H9 (cell line): ENCODE results near the gene GBP2. TPM values are rescaled to one million over a fixed set of nuclear protein-coding genes. Genes with fewer than 3 reads are reported as not detected.

Source experiments
- DNase-seq: peaks from one replicate; pipeline ENCODE4 v3.0.0-alpha.2; 2017
- H2AFZ ChIP-seq: one replicate; pipeline ENCODE4 v1.6.1; 2013; ENCODE audit warnings: mild to moderate bottlenecking, low read length, control low read depth, moderate library complexity
- H2AK5ac ChIP-seq: 2 replicates; pipeline ENCODE4 v1.6.1; 2013; ENCODE audit warnings: low read length, control low read depth, mixed read lengths; ENCODE audit not compliant: insufficient read length
- H2BK120ac ChIP-seq: one replicate; pipeline ENCODE4 v1.6.1; 2013; ENCODE audit warnings: low read depth, mild to moderate bottlenecking, low read length, control low read depth, inconsistent platforms; ENCODE audit not compliant: poor library complexity, severe bottlenecking
- H2BK12ac ChIP-seq: 2 replicates; pipeline ENCODE4 v1.6.1; 2013; ENCODE audit warnings: low read length, control low read depth, mixed read lengths, low read depth; ENCODE audit not compliant: insufficient read length
- H2BK15ac ChIP-seq: 2 replicates; pipeline ENCODE4 v1.6.1; 2013; ENCODE audit warnings: low read depth, low read length, control low read depth
- H2BK20ac ChIP-seq: one replicate; pipeline ENCODE4 v1.6.1; 2013; ENCODE audit warnings: low read depth, mild to moderate bottlenecking, low read length, control low read depth, inconsistent platforms; ENCODE audit not compliant: poor library complexity, severe bottlenecking
- H2BK5ac ChIP-seq: 2 replicates; pipeline ENCODE4 v1.6.1; 2013; ENCODE audit warnings: low read length, control low read depth, mixed read lengths; ENCODE audit not compliant: insufficient read length
- H3K14ac ChIP-seq: 2 replicates; pipeline ENCODE4 v1.6.1; 2013; ENCODE audit warnings: low read length, control low read depth; ENCODE audit not compliant: insufficient read depth
- H3K18ac ChIP-seq: 2 replicates; pipeline ENCODE4 v1.6.1; 2013; ENCODE audit warnings: low read depth, mild to moderate bottlenecking, mixed read lengths, low read length, control low read depth; ENCODE audit not compliant: insufficient read length
- H3K23ac ChIP-seq: 2 replicates; pipeline ENCODE4 v1.6.1; 2013; ENCODE audit warnings: low read length, control low read depth, mixed read lengths, low read depth; ENCODE audit not compliant: insufficient read length
- H3K23me2 ChIP-seq: 2 replicates; pipeline ENCODE4 v1.6.1; 2013; ENCODE audit warnings: low read depth, mild to moderate bottlenecking, mixed read lengths, low read length, control low read depth; ENCODE audit not compliant: insufficient read length, poor library complexity, severe bottlenecking
- H3K27ac ChIP-seq: 2 replicates; pipeline ENCODE4 v1.5.1; 2013; ENCODE audit warnings: low read length, control low read depth, mixed read lengths, low read depth; ENCODE audit not compliant: insufficient read length
- H3K27me3 ChIP-seq: 2 replicates; pipeline ENCODE4 v1.6.1; 2013; ENCODE audit warnings: low read length, control low read depth, inconsistent platforms; ENCODE audit not compliant: insufficient read depth
- H3K4ac ChIP-seq: 2 replicates; pipeline ENCODE4 v1.6.1; 2013; ENCODE audit warnings: low read depth, mild to moderate bottlenecking, control low read depth, inconsistent platforms, low read length, moderate library complexity
- H3K4me1 ChIP-seq: 2 replicates; pipeline ENCODE4 v1.6.1; 2013; ENCODE audit warnings: low read length, control low read depth, inconsistent platforms; ENCODE audit not compliant: insufficient read depth
- H3K4me2 ChIP-seq: 2 replicates; pipeline ENCODE4 v1.6.1; 2013; ENCODE audit warnings: low read length, control low read depth, mixed read lengths; ENCODE audit not compliant: insufficient read length, insufficient read depth
- H3K56ac ChIP-seq: 2 replicates; pipeline ENCODE4 v1.6.1; 2013; ENCODE audit warnings: low read depth, mild to moderate bottlenecking, mixed read lengths, low read length, control low read depth; ENCODE audit not compliant: insufficient read length
- H3K79me1 ChIP-seq: 2 replicates; pipeline ENCODE4 v1.6.1; 2013; ENCODE audit warnings: low read depth, mild to moderate bottlenecking, moderate library complexity, low read length, control low read depth, inconsistent platforms; ENCODE audit not compliant: insufficient read depth, poor library complexity, severe bottlenecking
- H3K79me2 ChIP-seq: 2 replicates; pipeline ENCODE4 v1.6.1; 2013; ENCODE audit warnings: low read length, control low read depth, inconsistent platforms; ENCODE audit not compliant: insufficient read depth
- H3K9ac ChIP-seq: 2 replicates; pipeline ENCODE4 v1.6.1; 2013; ENCODE audit warnings: low read length, control low read depth, mixed read lengths; ENCODE audit not compliant: insufficient read length; ENCODE audit errors: extremely low read depth
- H3K9me3 ChIP-seq: one replicate; pipeline ENCODE4 v1.6.1; 2013; ENCODE audit warnings: low read depth, low read length, inconsistent platforms; ENCODE audit not compliant: control insufficient read depth
- H3T11ph ChIP-seq: one replicate; pipeline ENCODE4 v1.6.1; 2013; ENCODE audit warnings: mild to moderate bottlenecking, low read length, control low read depth, inconsistent platforms
- H4K20me1 ChIP-seq: one replicate; pipeline ENCODE4 v1.6.1; 2013; ENCODE audit not compliant: control insufficient read depth, insufficient read length, insufficient read depth
- H4K5ac ChIP-seq: 2 replicates; pipeline ENCODE4 v1.6.1; 2013; ENCODE audit warnings: low read depth, mild to moderate bottlenecking, mixed read lengths, low read length, control low read depth; ENCODE audit not compliant: insufficient read length
- H4K8ac ChIP-seq: replicated peaks from 2 replicates; pipeline ENCODE4 v1.6.1; 2013; ENCODE audit warnings: low read length, control low read depth, mixed read lengths, low read depth; ENCODE audit not compliant: insufficient read length
- H4K91ac ChIP-seq: 2 replicates; pipeline ENCODE4 v1.6.1; 2013; ENCODE audit warnings: low read depth, mild to moderate bottlenecking, moderate library complexity, mixed read lengths, low read length, control low read depth; ENCODE audit not compliant: insufficient read length
- H3K27ac Mint-ChIP-seq, 3 experiments: 2 replicates in 2 of 3; 3 replicates in 1 of 3; pipeline ENCODE4 v1.8.0; 2020 to 2021; ENCODE audit warnings: mixed read lengths in 3 of 3, mild to moderate bottlenecking in 1 of 3, moderate library complexity in 1 of 3
- H3K27me3 Mint-ChIP-seq: 2 replicates; pipeline ENCODE4 v1.8.0; 2021; ENCODE audit warnings: low read depth, mild to moderate bottlenecking, moderate library complexity, mixed read lengths
- H3K36me3 Mint-ChIP-seq, 3 experiments: 2 replicates in 2 of 3; 3 replicates in 1 of 3; pipeline ENCODE4 v1.8.0; 2020 to 2021; ENCODE audit warnings: low read depth in 3 of 3, mixed read lengths in 3 of 3; ENCODE audit not compliant: insufficient read depth in 1 of 3
- H3K4me1 Mint-ChIP-seq, 2 experiments: 2 replicates each; pipeline ENCODE4 v1.8.0; 2020; ENCODE audit warnings: mixed read lengths in 2 of 2
- H3K4me3 Mint-ChIP-seq, 2 experiments: 2 replicates in 1 of 2; 3 replicates in 1 of 2; pipeline ENCODE4 v1.8.0; 2020 to 2021; ENCODE audit warnings: mild to moderate bottlenecking in 2 of 2, mixed read lengths in 2 of 2, moderate library complexity in 1 of 2
- H3K9me3 Mint-ChIP-seq, 2 experiments: 2 replicates in 1 of 2; 3 replicates in 1 of 2; pipeline ENCODE4 v1.8.0; 2020; ENCODE audit warnings: mild to moderate bottlenecking in 2 of 2, mixed read lengths in 2 of 2, moderate library complexity in 1 of 2
- WGBS: extraction: QIAGEN DNeasy Blood & Tissue Kit; methylation state at CpG from one replicate; pipeline ENCODE4 v1.1.7; 2013; ENCODE audit warnings: missing lambda C conversion rate, low lambda C conversion rate, mixed read lengths; ENCODE audit not compliant: insufficient read length; ENCODE audit errors: extremely low coverage; 5-methylcytosine and 5-hydroxymethylcytosine counted together
- total RNA-seq: library from RNA; stranded (reverse); gene quantifications from 2 replicates; pipeline ENCODE4 v1.2.1, GENCODE V29; 2021
- TF ChIP-seq, protein P1 (sequence below): fragments of 200-600 bp; sonication (generic); conservative IDR thresholded peaks from 3 replicates; pipeline ENCODE4 v1.8.0; 2021; ENCODE audit warnings: antibody characterized with exemption, mild to moderate bottlenecking

The GBP2 gene
- total RNA-seq, 1 experiment from 2014 or later: not detected

DNA sequence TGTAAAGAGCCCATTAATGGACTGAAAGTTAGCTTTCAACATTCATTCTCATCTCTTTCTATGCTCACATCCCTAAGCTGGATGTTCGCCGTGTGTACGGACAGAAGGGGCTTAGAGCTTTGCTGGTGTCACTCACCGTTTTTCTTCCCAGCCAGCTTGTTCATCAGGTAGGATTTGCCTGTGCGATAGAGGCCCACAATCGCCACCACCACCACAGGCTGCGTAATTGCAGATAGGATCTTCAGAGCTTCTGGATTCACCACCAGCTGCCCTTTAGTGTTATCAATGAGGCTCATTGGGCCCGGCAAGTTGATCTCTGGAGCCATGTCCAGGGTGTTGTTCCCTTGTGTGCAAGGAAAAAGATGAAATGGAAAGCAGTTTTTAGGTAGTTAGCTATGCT, 4.3 kb downstream of the GBP2 start:
- Histone ChIP-seq H3T11ph (no peak overlapping the region), H2BK120ac (no peak overlapping the region), H3K9me3 (no peaks in the 10 kb centered on the region), H3K27me3 (no peaks in the 10 kb centered on the region), H2BK5ac (no peak overlapping the region), H3K56ac (no peak overlapping the region), H3K14ac (no peak overlapping the region), H3K79me2 (no peaks in the 10 kb centered on the region), H4K20me1 (no peaks in the 10 kb centered on the region), H2BK20ac (no peak overlapping the region), H3K23me2 (no peaks in the 10 kb centered on the region), H3K79me1 (no peaks in the 10 kb centered on the region), H3K27ac (no peak overlapping the region), H3K18ac (no peak overlapping the region), H4K91ac (no peak overlapping the region), H3K9ac (no peak overlapping the region), H2AK5ac (no peak overlapping the region), H3K4me2 (no peak overlapping the region), H4K5ac (no peak overlapping the region), H2BK12ac (no peak overlapping the region), H3K4me1 (no peaks in the 10 kb centered on the region), H3K4ac (no peak overlapping the region), H2AFZ (no peak overlapping the region), H4K8ac (no peak overlapping the region), H2BK15ac (no peak overlapping the region), H3K23ac (no peak overlapping the region)
- Mint-ChIP-seq H3K4me1 (peaks cover 0 to 4% of the 10 kb centered on the region in 2 experiments; a peak in 2 of 4 replicates), H3K36me3 (no peaks in the 10 kb centered on the region), H3K4me3 (no peak overlapping the region), H3K27me3 (no peaks in the 10 kb centered on the region), H3K9me3 (no peaks in the 10 kb centered on the region), H3K27ac (peak overlapping the region in 1 of 3 experiments; percentile 20; a peak in 1 of 7 replicates)
- no peak for DNase-seq
- no CpG with 5 or more reads among the region's 8 CpGs for WGBS
- TF ChIP-seq, protein P1, sequence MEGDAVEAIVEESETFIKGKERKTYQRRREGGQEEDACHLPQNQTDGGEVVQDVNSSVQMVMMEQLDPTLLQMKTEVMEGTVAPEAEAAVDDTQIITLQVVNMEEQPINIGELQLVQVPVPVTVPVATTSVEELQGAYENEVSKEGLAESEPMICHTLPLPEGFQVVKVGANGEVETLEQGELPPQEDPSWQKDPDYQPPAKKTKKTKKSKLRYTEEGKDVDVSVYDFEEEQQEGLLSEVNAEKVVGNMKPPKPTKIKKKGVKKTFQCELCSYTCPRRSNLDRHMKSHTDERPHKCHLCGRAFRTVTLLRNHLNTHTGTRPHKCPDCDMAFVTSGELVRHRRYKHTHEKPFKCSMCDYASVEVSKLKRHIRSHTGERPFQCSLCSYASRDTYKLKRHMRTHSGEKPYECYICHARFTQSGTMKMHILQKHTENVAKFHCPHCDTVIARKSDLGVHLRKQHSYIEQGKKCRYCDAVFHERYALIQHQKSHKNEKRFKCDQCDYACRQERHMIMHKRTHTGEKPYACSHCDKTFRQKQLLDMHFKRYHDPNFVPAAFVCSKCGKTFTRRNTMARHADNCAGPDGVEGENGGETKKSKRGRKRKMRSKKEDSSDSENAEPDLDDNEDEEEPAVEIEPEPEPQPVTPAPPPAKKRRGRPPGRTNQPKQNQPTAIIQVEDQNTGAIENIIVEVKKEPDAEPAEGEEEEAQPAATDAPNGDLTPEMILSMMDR: no peak
